D341Med (cell line): ENCODE results near the gene CILP2.

ENCODE experiments used
- DNase-seq: peaks from one replicate; pipeline ENCODE4 v3.0.0; 2012; ENCODE audit warnings: low spot score

Gene CILP2

DNA sequence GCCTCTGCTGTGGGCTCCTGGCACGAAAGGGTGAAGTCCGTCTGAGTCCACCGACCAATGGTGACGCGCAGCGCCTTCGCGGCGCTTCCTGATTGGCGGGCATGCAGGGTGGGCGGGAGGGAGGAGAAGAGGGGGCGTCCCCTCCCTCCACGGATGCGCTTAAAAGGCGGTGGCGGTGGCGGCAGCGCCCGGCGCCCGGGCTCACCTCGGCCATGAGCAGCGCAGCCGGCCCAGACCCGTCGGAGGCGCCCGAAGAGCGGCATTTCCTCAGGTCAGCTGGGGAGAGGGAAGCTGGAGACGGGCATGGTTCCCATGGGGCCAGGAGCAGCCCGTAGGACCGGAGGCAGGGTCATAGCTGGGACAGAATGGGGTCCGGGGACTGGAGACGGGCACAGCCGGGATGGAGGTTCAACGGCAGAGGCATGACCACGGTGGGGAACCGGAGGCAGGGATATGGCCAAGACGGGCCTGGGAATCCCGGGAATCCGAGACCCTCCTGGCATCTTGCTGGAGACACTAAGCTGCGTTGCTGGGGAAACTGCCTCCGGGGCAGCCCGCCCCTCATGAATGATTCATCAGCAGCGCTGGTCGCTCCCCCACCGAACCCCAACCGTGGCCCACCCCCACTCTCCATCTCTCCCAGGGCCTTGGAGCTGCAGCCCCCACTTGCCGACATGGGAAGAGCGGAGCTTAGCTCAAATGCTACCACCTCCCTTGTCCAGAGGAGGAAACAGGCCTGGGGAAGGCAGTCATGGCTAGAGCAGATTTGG lies 9.2 kb upstream of the CILP2 start, which contains the start of gene YJEFN3:
Gene YJEFN3, plus strand, starts transcription at position 191 of the 770 bp plus-strand sequence. Its CDS starts 22 bp downstream, at position 213.
- no peak for DNase-seq

DNA sequence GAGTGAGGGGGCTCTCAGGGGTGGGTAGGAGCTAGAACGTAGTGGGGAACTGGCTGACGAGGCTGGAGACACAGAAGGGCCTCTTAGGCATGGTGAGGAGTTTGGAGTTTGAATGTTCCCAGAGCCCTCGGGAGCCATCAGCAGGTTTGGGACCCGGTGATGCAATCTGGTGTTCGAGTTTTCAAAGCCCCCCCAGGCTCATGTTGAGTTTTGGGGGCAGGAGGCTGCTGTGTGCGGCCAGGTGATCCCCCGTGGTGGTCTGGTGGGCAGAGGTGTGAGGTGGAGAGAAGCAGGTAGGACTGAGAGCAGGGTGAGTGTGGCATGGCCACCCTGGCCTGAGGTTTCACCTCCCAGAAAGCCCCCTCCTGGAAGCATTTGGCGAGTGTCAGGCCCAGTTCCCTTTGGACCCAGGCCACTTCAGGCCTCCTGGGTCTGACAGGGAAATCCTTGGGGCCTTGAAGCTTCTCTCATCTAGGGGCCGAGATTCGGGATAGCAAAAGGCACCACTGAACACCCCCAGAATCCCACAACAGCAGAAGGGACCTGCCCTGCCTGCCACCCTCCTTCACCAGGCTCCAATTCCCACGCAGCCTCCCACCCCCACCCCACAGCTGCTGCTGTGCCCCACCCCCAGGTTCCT lies 8.2 kb upstream of the CILP2 start:
- no peak for DNase-seq

DNA sequence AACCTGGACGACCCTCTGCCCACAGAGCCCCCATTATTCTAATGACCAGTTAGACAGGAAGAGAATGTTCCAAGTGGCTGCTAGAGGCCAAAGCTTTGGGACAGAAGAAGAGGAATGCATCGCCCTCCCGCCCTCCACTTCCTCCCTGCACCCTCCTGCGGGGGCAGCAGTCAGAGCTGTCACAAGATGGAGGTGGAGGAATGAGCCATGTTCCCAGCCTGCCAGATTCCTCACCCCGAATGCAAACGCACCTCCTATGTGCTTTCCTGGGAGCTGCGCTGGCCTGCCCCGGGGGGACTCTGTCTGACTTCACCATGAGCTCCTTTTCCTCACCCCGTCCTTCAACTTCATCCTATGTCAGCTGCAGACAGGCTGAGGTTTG lies 7.7 kb upstream of the CILP2 start:
- no peak for DNase-seq

DNA sequence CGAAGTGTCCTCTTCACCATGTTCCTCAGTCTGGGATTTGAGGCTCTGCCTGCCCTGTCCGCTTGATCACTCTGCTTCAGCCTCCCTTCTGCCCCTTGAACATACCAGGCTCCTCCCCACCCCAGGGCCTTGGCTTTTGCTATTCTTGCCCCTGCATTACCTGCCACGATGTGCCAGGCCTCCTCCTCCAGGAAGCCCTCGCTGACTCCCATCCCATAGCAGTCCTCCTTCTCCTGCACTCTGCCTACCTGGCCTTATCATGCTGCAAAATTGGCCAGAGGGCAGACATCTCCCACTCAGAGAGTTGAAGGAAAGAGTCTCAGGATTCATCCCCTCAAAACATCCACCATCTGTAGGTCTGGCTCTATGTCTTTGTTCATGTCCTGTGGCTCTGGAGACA lies 7.2 kb upstream of the CILP2 start:
- DNase-seq: no peak

DNA sequence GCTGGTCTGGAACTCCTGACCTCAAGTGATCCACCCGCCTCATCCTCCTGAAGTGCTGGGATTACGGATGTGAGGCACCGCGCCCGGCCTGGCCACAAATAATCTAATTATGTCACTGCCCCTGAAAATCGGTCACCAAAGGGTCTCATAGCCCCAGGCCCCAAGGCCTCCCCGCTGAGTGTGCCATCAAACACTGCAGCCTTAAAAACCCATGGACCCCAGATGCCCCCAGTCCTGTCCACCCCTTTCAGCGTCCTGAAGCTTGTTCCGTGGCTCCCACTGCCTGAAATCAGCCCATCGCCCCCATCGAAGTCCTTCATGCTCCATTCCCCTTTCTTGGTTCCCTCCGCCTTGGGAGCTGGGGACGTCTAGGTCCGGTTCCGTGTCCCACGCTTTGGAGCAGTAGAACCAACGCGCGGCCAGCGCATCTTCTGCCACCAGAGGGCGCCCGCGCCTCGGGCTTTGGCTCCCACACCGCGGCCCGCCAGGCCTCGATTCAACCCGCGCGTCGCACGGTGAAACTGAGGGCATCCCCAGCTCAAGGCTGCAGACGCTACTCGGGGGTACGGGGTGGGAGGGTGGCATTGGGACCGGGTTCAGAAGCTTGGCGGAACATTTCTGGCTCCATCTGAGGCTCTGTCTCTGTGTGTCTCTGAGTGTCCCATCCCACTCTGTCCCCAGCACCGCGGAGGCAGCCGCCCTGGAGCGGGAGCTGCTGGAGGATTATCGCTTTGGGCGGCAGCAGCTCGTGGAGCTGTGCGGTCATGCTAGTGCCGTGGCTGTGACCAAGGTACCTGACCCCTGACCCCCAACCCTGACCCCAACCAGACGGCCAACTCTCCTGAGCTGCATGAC lies 5.9 kb upstream of the CILP2 start:
- peak; percentile 91 for DNase-seq

DNA sequence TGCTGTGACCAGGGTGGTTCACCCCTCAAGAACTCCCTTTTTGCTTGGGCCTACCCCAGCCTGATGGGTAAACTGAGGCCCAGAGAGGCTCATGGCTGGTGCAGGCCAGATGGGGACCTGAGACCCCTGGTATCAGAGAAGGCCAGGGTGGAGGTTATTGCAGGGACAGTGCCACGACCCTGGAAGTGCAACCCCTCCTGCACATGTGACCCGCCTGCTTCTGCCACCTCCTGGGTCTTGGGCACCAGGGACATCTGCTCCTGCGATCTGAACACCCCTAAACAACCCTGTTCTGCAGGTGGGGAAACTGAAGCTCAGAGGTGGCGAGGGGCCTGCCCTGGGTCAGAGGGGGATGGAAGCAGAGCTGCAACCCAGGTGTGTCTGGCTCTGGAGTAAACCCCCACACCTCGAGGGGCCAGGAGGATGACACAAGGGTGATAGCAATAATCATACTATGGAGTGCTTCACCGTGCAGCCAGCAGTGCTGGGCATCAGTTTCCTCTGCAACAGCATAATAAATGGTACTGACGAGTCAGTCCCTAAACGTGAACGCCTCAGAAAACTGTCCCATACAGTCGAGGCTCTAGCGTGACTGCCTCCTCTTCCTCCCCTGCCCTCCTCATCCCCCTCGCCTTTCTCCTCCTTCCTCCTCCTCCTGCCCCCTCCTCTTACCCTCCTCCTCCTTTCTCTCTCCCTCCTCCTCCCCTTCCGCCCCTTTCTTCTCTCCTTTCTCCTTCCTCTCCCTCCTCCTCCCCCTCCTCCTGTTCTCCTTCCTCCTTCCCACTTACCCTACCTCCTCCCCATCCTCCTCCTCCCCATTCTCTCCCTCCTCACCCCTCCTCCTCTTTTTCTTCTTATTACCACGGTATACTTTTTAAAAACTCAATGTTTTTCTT lies 5.0 kb upstream of the CILP2 start:
- no peak for DNase-seq

DNA sequence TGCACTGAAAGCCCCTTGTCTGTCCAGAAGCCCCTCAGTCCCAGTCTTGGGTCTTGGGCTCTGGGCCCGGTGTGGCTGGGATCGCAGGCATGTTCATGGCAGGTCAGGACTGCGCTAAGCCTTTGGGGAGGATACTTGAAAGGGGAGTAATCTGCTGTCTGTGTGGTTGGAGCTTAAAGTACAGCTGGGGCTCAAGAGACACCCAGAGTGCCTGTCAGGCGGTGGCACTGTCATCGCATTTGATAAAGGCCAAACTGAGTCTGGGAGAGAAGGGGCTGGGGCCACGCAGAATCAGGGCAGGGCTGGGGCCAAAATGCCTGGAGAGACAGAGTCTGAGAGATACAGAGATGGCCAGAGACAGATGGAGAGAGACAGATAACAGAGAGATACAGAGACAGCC lies 4.2 kb upstream of the CILP2 start:
- peak; percentile 70 for DNase-seq

DNA sequence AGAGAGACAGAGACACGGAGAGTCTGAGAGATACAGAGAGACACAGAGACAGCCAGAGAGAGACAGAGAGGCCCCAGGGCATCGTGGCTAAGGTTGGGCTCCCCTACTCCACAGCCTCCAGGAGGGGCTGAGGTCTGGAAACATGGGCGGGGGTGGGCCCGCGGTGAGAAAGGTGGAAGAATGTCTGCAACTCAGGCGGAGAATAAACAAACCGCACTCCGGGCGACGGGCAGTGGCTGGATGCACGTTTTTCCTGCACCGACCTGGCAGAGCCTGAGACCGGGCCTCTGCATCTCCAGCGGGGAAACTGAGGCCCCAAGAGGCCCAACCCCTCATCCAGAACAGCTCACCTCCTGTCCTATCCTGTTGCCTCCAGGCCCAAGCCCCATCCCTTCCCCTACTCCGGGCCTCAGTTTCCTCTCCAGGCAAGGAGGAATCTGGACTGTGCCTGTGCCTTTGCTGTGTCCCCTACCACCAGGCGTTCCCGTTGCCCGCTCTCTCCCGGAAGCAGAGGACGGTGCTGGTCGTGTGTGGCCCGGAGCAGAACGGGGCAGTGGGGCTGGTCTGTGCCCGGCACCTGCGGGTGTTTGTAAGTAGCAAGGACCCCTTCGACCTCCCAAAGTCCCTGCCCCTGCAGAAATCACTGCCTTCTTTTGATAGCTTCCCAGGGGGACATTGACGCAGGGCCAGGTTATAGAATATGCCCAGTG lies 3.4 kb upstream of the CILP2 start:
- DNase-seq: no peak

DNA sequence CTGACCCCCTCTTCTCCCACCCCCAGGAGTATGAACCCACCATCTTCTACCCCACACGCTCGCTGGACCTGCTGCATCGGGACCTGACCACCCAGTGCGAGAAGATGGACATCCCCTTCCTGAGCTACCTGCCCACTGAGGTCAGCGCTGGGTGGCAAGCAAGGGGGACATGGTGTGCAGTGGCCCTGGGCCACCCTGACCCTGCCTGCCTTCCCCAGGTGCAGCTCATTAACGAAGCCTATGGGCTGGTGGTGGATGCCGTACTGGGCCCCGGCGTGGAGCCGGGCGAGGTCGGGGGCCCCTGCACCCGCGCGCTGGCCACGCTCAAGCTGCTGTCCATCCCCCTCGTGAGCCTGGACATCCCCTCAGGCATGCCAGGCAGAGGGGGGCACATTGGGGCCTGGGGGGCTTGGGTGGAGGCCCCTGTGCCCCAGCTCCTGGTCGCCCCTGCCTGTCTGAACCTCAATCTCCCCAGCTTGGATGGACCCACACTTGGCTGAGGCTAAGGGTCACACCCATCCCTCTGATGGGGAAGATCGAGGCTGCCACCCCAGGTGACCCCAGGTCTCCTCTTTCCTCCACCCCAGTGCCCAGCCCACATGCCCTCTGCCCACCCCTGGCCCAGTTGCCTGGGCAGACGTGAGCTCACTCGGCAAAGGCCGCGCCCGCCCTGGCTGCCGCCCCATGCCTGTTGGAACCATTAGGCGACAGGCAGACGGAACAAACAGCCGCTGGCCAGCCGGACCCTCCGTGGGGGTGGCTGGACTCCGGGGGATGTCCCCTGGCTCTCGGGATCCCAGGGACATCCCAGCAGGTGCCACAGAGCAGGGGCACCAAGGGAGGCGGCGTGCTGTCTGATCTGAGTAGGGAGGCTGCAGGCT lies 2.5 kb upstream of the CILP2 start:
- no peak for DNase-seq

DNA sequence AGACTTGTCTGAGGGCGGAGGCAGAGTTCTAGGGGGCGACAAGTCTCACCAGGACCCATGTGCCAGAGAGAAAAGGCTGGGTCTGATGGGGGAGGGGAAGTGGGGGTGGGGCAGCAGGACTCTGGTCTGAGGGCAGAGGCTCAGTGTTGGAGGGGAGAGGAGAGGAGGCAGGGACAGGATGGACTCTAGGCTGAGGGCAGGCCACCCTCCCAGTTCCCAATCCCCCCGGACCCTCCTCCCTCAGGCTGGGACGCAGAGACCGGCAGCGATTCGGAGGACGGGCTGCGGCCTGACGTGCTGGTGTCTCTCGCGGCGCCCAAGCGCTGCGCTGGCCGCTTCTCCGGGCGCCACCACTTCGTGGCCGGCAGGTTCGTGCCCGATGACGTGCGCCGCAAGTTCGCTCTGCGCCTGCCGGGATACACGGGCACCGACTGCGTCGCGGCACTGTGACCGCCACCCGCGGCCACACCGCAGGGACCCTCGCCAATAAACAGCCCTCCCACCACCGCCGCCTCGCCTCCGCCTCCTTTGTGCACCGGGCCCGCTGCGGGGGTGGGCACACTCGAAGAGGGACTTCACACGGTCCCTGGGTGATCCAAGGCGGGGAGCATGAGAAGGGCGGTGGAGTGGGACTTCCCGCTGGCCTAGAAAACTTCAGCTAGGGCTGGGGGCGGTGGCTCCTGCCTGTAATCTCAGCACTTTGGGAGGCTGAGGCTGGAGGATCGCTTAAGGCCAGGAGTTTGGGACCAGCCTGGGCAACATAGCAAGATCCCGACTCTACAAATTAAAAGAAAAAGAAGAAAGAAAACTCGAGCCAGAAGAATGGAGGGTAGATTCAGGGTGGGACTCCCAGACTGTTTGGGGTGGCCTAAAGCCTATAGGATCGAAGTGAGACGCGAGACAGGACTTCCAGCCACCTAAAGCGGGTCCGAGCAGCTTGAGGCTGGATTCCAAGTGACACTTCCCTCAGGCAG lies 703 bp upstream of the CILP2 start:
- no peak for DNase-seq

DNA sequence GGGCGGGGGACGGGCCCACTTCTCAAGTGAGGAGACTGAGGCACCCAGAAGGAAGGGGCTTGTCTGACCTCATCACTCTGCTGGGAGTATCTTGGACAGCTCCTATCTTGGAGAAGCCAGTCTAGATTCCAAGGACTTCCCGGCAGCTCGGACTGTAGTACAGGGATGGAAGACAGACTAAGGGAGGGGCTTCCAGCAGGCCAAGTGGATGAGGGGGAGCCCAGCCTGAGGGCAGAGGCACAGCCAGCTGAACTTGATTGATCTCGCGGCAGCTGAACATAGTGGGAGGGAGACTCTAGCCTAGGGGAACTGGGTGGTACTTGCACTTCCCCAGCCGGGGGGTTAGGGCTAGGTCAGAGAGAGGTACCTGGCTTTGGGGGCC lies 711 bp downstream of the CILP2 start:
- DNase-seq: no peak

DNA sequence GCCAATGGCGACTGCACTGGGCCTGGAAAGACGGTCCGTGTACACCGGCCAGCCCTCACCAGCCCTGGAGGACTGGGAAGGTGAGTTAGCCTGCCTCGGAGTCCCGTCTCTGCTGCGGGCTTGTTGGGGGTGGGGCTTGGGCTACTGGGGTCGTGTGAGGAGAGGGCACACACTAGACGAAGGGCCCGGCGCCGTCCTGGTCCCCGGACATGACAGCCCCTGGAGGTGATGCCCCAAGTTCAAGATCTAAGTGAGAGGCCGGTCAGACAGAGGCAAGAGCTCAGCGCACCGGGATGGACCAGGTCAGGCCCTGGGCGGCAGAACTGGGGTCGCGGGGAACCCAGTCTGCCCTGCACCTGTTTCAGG lies 1.6 kb downstream of the CILP2 start:
- DNase-seq: no peak

DNA sequence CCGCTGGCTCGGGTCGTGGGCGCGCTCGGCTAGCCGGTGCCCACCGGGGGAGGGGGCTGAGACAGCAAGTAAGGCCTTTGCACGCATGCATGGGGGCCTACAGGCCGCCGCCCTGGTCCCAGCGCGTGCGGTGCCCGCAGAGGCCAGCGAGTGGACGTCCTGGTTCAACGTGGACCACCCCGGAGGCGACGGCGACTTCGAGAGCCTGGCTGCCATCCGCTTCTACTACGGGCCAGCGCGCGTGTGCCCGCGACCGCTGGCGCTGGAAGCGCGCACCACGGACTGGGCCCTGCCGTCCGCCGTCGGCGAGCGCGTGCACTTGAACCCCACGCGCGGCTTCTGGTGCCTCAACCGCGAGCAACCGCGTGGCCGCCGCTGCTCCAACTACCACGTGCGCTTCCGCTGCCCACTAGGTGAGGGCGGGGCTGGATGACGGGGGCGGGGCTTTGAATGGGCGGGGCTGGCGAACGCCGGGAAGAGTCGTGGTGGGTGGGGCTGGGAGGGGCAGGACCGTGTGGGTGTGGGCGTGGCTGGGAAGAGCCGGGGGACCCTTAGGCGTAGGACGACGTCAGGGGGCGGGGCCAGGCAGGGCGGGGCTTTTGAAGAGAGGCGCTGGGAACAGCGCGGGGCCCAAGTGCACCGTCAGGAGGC lies 2.1 kb downstream of the CILP2 start:
- DNase-seq: no peak

DNA sequence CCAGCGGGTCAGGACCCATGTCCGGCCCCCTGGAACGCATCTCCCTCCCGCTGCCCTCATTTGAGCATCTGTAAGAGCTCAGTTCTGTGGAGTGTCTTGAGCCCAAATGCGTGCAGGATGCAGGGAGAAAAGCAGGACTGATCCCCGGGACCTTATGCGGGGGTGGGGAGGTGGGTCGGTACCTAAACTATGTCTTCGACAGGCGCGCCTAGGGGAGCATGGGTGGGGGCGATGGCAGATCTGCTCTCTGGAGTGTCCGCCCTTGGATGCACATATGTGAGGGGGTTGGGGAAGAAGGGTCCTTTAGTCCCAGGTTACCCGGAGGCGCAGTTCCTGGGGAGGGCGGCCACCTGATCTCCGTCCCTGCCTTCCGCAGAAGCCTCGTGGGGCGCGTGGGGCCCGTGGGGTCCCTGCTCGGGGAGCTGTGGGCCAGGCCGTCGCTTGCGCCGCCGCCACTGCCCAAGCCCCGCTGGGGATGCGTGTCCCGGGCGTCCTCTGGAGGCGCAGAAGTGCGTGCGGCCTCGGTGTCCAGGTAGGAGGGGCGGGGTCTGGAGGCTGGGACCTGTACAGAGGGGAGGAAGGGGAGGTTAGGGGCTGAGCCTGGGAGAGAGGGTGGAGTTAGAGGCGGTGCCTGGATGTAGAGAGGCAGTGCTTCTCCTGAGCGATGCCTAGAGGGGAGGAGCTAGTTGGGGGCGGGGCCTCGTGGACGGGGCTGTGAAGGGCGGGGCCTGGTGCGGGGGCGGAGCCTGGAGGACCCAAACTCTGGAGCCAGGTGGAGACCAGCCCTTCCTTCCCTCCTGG lies 2.9 kb downstream of the CILP2 start:
- DNase-seq: no peak

DNA sequence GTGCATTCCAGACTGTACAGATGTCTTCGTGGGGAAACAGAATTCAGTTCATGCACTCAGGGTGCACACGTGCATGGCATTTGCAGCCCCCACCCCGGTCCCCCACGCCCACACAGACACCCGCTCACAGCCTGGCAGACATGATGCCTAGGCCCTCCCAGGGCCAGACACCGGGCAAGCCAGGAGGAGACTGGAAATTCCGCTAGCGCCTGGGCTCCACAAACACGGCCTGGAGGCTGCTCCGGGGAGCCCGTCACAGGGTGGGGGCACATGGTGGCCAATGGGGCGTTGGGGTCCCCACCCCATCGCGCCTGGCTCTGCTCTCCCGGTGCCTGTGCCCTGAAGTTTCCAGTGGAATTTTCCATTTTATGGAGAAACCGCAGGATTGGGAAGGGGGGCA lies 3.6 kb downstream of the CILP2 start:
- DNase-seq: no peak

DNA sequence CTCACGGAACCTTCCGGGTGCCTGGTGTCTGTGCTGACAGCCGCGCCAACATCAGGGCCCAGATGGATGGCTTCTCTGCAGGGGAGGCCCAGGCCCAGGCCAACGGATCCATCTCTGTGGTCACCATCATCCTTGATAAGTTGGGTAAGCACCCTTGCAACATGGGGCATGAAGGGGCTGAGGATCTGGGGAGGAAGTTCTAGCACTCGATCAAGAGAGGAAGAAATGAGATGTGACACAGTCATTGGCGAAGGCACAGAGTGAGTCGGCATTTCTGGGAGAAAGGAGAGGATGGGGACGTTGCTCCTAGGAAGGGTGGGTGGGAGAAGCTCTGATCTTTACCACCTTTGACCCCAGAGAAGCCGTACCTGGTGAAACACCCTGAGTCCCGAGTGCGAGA lies 4.4 kb downstream of the CILP2 start:
- DNase-seq: no peak

DNA sequence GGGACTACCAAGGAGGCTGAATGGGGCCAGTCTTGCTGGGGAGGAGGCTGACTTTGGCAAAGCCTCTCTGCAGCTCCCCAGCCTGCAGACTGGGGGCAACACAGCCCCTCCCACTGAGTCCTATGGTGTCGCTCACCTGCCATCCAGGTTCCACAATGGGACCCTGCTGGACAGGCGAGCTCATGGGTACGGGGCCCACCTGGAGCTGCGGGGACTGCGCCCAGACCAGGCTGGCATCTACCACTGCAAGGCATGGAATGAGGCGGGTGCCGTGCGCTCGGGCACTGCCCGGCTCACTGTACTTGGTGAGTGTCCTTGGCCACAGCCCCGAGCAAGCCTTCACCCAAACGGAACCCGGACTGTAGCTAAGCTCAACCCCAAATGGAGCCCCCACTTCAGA lies 5.0 kb downstream of the CILP2 start:
- DNase-seq: no peak

DNA sequence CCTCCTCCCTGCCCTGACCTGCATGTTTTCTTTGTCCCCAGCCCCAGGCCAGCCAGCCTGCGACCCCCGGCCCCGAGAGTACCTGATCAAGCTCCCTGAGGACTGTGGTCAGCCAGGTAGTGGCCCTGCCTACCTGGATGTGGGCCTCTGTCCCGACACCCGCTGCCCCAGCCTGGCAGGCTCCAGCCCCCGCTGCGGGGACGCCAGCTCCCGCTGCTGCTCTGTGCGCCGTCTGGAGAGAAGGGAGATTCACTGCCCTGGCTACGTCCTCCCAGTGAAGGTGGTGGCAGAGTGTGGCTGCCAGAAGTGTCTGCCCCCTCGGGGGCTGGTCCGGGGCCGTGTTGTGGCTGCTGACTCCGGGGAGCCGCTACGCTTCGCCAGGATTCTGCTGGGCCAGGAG lies 5.6 kb downstream of the CILP2 start:
- no peak for DNase-seq
